ENCODE measurements around the gene FUBP1.
"Not testable (repeated sequence)": the region's sequence is repeated elsewhere in the genome, so short reads cannot be mapped to it uniquely, and the experiment has no call there.

The FUBP1 gene

DNA sequence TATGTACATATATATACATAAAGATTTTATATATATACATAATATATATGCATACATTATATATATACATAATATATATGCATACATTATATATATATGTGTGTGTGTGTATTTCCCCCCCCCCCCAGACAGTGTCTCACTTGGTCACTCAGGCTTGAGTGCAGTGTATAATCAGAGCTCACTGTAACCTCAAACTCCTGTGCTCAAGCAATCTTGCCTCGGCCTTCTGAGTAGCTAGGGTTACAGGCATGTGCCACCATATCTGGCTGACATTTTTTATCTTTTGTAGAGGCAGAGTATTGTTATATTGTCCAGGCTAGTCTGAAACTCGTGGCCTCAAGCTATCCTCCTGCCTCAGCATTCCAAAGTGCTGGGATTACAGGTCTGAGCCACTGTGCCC lies 9.0 kb upstream of the FUBP1 start:
- TF ChIP-seq, protein P1, sequence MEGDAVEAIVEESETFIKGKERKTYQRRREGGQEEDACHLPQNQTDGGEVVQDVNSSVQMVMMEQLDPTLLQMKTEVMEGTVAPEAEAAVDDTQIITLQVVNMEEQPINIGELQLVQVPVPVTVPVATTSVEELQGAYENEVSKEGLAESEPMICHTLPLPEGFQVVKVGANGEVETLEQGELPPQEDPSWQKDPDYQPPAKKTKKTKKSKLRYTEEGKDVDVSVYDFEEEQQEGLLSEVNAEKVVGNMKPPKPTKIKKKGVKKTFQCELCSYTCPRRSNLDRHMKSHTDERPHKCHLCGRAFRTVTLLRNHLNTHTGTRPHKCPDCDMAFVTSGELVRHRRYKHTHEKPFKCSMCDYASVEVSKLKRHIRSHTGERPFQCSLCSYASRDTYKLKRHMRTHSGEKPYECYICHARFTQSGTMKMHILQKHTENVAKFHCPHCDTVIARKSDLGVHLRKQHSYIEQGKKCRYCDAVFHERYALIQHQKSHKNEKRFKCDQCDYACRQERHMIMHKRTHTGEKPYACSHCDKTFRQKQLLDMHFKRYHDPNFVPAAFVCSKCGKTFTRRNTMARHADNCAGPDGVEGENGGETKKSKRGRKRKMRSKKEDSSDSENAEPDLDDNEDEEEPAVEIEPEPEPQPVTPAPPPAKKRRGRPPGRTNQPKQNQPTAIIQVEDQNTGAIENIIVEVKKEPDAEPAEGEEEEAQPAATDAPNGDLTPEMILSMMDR (IDR thresholded peaks at IDR 0.05), result no peak
- no peak overlapping the region for H3K4me3 ChIP-seq (ENCODE audit: low read depth, low read length)
- no peak overlapping the region for H2AFZ ChIP-seq
- no peak overlapping the region for H3K9ac ChIP-seq
- H3K27ac ChIP-seq, result no peak overlapping the region
- no peak overlapping the region for H3K4me2 ChIP-seq (ENCODE audit: low read length)
- H3K27me3 ChIP-seq (ENCODE audit: control insufficient read depth, insufficient read depth, low read length), result no peaks in the 10 kb centered on the region
- no peaks in the 10 kb centered on the region for H3K9me3 ChIP-seq (ENCODE audit: control insufficient read depth, low read length)
- H3K36me3 ChIP-seq (ENCODE audit: control insufficient read depth, insufficient read depth, low read length), result no peaks in the 10 kb centered on the region
- H3K4me1 ChIP-seq, result no peaks in the 10 kb centered on the region
- no peaks in the 10 kb centered on the region for H3K79me2 ChIP-seq

DNA sequence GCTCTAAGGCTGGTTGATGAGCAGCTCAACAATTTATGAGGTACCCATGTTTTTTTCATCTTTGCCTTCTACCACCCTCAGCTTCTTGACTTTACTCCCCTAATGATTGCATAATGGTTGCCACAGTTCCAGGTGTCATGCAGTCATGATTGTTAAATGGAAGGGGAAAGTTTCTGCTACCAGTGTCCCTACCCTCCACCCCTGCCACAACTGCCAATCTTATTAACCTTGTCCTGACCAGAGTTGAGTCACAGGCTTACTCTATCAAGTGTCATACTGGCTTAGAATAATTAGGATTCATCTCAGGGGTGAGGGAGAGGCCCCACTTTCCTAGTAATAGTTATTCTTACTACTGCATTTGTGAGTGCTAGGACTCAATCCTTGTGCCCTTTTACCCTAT lies 7.9 kb upstream of the FUBP1 start:
- Histone ChIP-seq H3K4me3 (ENCODE audit: low read depth, low read length) (no peak overlapping the region), H3K36me3 (ENCODE audit: control insufficient read depth, insufficient read depth, low read length) (no peaks in the 10 kb centered on the region), H3K9me3 (ENCODE audit: control insufficient read depth, low read length) (no peaks in the 10 kb centered on the region), H3K9ac (no peak overlapping the region), H3K27ac (no peak overlapping the region), H3K27me3 (ENCODE audit: control insufficient read depth, insufficient read depth, low read length) (no peaks in the 10 kb centered on the region), H3K79me2 (no peaks in the 10 kb centered on the region), H2AFZ (no peak overlapping the region), H3K4me1 (no peaks in the 10 kb centered on the region), H3K4me2 (ENCODE audit: low read length) (no peak overlapping the region)
- TF ChIP-seq, protein P1 (IDR thresholded peaks at IDR 0.05), result no peak

DNA sequence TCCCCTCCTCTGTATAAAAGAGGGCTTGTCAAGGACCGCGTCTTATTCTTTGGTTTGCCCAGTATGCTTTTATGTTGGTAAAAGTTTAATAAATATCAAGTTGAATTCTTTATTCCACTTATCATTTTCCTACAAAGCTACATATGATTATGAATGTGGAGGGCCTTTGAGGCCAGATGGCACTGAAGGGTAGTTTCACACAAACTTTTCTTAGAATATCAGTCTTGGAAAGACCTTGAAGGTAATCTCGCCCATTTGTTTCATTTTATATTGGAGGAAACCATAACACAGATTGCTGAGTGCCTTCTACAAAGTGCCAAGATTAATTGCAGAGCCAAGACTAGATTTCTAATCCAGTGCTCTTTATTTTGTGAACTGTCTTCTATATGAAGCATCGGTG lies 5.8 kb upstream of the FUBP1 start:
- no peaks in the 10 kb centered on the region for H3K4me1 ChIP-seq
- no peaks in the 10 kb centered on the region for H3K79me2 ChIP-seq
- no peak overlapping the region for H3K27ac ChIP-seq
- no peaks in the 10 kb centered on the region for H3K27me3 ChIP-seq (ENCODE audit: control insufficient read depth, insufficient read depth, low read length)
- H3K4me3 ChIP-seq (ENCODE audit: low read depth, low read length), result no peak overlapping the region
- TF ChIP-seq, protein P1 (IDR thresholded peaks at IDR 0.05), result no peak
- H3K4me2 ChIP-seq (ENCODE audit: low read length), result no peak overlapping the region
- H3K9ac ChIP-seq, result no peak overlapping the region
- no peaks in the 10 kb centered on the region for H3K36me3 ChIP-seq (ENCODE audit: control insufficient read depth, insufficient read depth, low read length)
- H2AFZ ChIP-seq, result no peak overlapping the region
- no peaks in the 10 kb centered on the region for H3K9me3 ChIP-seq (ENCODE audit: control insufficient read depth, low read length)

DNA sequence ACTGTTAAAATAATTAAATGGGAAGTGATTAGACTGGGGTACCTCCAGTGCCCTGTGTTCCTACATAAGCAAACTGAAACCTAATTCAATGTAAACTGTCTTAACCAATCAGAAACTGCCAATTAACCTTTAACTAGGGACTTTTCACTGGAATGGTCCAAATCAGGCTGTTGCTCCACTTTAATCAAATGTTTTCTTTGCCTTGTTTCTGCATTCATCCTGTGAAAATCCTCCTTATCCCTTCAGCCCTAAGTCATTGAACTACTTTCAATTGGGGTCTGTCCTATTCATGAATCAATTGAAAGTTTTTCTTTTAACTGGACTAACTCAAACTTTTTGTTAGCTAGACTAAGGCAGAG lies 5.1 kb upstream of the FUBP1 start:
- no peak overlapping the region for H3K9ac ChIP-seq
- no peak overlapping the region for H3K4me3 ChIP-seq (ENCODE audit: low read depth, low read length)
- TF ChIP-seq, protein P1 (IDR thresholded peaks at IDR 0.05), result no peak
- no peak overlapping the region for H3K27ac ChIP-seq
- H3K4me1 ChIP-seq, result no peaks in the 10 kb centered on the region
- no peaks in the 10 kb centered on the region for H3K36me3 ChIP-seq (ENCODE audit: control insufficient read depth, insufficient read depth, low read length)
- no peaks in the 10 kb centered on the region for H3K27me3 ChIP-seq (ENCODE audit: control insufficient read depth, insufficient read depth, low read length)
- H2AFZ ChIP-seq, result no peak overlapping the region
- H3K4me2 ChIP-seq (ENCODE audit: low read length), result no peak overlapping the region
- no peaks in the 10 kb centered on the region for H3K79me2 ChIP-seq
- no peaks in the 10 kb centered on the region for H3K9me3 ChIP-seq (ENCODE audit: control insufficient read depth, low read length)

DNA sequence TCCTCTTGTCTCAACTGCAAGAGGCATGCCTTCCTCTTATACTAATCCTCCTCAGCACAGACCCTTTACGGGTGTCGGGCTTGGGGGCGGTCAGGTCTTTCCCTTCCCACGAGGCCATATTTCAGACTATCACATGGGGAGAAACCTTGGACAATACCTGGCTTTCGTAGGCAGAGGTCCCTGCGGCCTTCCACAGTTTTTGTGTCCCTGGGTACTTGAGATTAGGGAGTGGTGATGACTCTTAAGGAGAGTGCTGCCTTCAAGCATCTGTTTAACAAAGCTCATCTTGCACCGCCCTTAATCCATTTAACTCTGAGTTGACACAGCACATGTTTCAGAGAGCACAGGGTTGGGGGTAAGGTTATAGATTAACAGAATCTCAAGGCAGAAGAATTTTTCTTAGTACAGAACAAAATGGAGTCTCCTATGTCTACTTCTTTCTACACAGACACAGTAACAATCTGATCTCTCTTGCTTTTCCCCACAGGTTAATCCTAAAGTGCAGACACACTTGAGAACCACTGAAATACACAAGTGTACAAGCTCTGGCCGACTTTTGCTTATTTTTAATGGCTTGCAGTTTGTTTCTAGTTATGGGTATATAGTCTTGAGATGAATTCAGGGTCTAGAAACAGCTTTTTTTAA lies 4.6 kb upstream of the FUBP1 start:
- not testable (repeated sequence) for H3K27ac ChIP-seq; H3K4me1 ChIP-seq; H2AFZ ChIP-seq; H3K9me3 ChIP-seq (ENCODE audit: control insufficient read depth, low read length); H3K79me2 ChIP-seq; H3K36me3 ChIP-seq (ENCODE audit: control insufficient read depth, insufficient read depth, low read length); H3K4me2 ChIP-seq (ENCODE audit: low read length); H3K4me3 ChIP-seq (ENCODE audit: low read depth, low read length); H3K9ac ChIP-seq; H3K27me3 ChIP-seq (ENCODE audit: control insufficient read depth, insufficient read depth, low read length)

All from parathyroid adenoma (tissue), 2 donors.